ENCODE results near the gene KCNMB2. TPM values are rescaled to one million over a fixed set of nuclear protein-coding genes. Genes with fewer than 3 reads are reported as not detected.

KCNMB2 gene
- polyA plus RNA-seq, 2 of the 4 experiments (the other 2 are of a cell fraction) = not detected

GRCh38 chr3:178778589-178778988, 242.4 kb downstream of the KCNMB2 start (continued):
- TF ChIP-seq CTCF (IDR thresholded peaks at IDR 0.05) (no peak), MAFK (IDR thresholded peaks at IDR 0.05; ENCODE audit: partially characterized antibody) (no peak), ZSCAN20 (CRISPR knock-in tag; IDR thresholded peaks at IDR 0.05) (no peak)

- ChIA-PET CTCF (no interaction called here), POLR2A (no interaction called here)
- FAIRE-seq = no peak
- no peak for DNase-seq (ENCODE audit: low read depth in 1 of 2, low spot score in 1 of 2)
- TF ChIP-seq ESRRA (IDR thresholded peaks at IDR 0.05; ENCODE audit: borderline replicate concordance, low read length) (no peak), MAX (IDR thresholded peaks at IDR 0.05) (no peak), CEBPB (IDR thresholded peaks at IDR 0.05) (no peak), HMGXB4 (CRISPR knock-in tag; IDR thresholded peaks at IDR 0.05; ENCODE audit: borderline replicate concordance) (no peak), FOSL2 (IDR thresholded peaks at IDR 0.05) (no peak), FOSL2 (CRISPR knock-in tag; IDR thresholded peaks at IDR 0.05) (no peak), KDM1A (IDR thresholded peaks at IDR 0.05; ENCODE audit: low read depth) (no peak), HOXB5 (CRISPR knock-in tag; IDR thresholded peaks at IDR 0.05) (no peak), ZC3H11A (IDR thresholded peaks at IDR 0.05) (no peak), ZFP36 (IDR thresholded peaks at IDR 0.05; ENCODE audit: borderline replicate concordance, partially characterized antibody) (no peak), BCL3 (IDR thresholded peaks at IDR 0.05) (no peak), RARB (CRISPR knock-in tag; IDR thresholded peaks at IDR 0.05) (no peak), HOXB13 (CRISPR knock-in tag; IDR thresholded peaks at IDR 0.05; ENCODE audit: low read depth) (no peak), HEYL (CRISPR knock-in tag; IDR thresholded peaks at IDR 0.05) (no peak), CHD4 (IDR thresholded peaks at IDR 0.05; ENCODE audit: borderline replicate concordance) (no peak), CBX2 (IDR thresholded peaks at IDR 0.05; ENCODE audit: borderline replicate concordance, low read depth) (no peak), RCOR1 (IDR thresholded peaks at IDR 0.05; ENCODE audit: low read depth, low read length) (no peak), JUN (IDR thresholded peaks at IDR 0.05) (no peak), NFE2L2 (conservative IDR thresholded peaks at IDR 0.05; ENCODE audit: low read length) (no peak), POLR2AphosphoS2 (conservative IDR thresholded peaks at IDR 0.05; ENCODE audit: low read length) (no peak)
- no peak overlapping the region for H3K4me2 ChIP-seq
- H3K9me3 ChIP-seq = no peaks in the 10 kb centered on the region
- no peak for ATAC-seq
- H3K4me3 ChIP-seq = no peak overlapping the region
- no peak overlapping the region for H3K27ac ChIP-seq
- no peaks in the 10 kb centered on the region for H3K4me1 ChIP-seq
Observed at GRCh38 chr3:178785961-178786360, 249.7 kb downstream of the KCNMB2 start.

- H3K4me1 ChIP-seq = no peaks in the 10 kb centered on the region
- no peaks in the 10 kb centered on the region for H3K9me3 ChIP-seq
- H3K4me3 ChIP-seq = no peak overlapping the region
- no peak overlapping the region for H3K27ac ChIP-seq
- FAIRE-seq (no peak), ATAC-seq (no peak), DNase-seq (ENCODE audit: low read depth in 1 of 2, low spot score in 1 of 2) (no peak)
- ChIA-PET CTCF (no interaction called here), POLR2A (no interaction called here)
- WGBS (ENCODE audit: missing lambda C conversion rate) = 0% methylated on average over 1 of the region's 1 CpG
- H3K4me2 ChIP-seq = no peak overlapping the region
- TF ChIP-seq CTCF (IDR thresholded peaks at IDR 0.05) (no peak), MAX (IDR thresholded peaks at IDR 0.05) (no peak), BCL3 (IDR thresholded peaks at IDR 0.05) (no peak), RAD21 (conservative IDR thresholded peaks at IDR 0.05 in 1 of 2, IDR thresholded peaks at IDR 0.05 in 1 of 2) (no peak), ZSCAN20 (CRISPR knock-in tag; IDR thresholded peaks at IDR 0.05) (no peak), EHF (CRISPR knock-in tag; IDR thresholded peaks at IDR 0.05) (no peak), CEBPB (IDR thresholded peaks at IDR 0.05) (no peak)
Observed at GRCh38 chr3:178787960-178788359, 251.7 kb downstream of the KCNMB2 start.

All from A549 (cell line).